T47D (cell line): ENCODE results near the gene DLG2.

Source experiments
- DNase-seq, 2 experiments: peaks; one replicate each; pipeline versions ENCODE4 v3.0.0 to v3.0.0-alpha.2; 2011 to 2012; ENCODE audit warnings: low read depth in 1 of 2, low spot score in 1 of 2
- JUND ChIP-seq: IDR thresholded peaks from 2 replicates; pipeline ENCODE4 v1.6.1; 2012; ENCODE audit warnings: low read depth
- in situ Hi-C: cut with HindIII; loops from 2 replicates; pipeline ENCODE4 v1.10.0; 2016; ENCODE audit warnings: low sequenced_read_pairs, low pct_unique_long_range_greater_than_20kb

The DLG2 gene

DNA sequence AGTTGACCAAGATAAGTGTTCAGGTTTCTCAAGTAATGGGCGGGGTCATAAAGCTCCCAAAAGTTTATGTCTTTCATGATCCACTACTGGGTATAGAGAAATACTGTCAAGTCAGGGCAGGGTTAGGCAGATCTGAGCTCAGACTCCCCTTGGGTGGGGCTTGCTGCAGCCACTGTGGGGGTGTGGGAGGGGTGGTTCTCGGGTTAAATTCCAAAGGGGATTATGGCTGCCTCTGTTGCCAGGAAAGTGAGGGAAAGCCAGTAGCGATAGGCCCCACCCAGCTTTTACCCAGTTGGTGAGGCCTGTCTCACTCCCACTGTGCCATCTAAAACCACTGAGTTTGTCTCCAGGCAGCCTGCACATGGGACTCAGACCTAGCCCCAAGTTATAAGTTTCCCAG, 37.8 kb downstream of the DLG2 start:
- no peak for TF ChIP-seq JUND
- in situ Hi-C loops, result no loop called here
- DNase-seq, result no peak

DNA sequence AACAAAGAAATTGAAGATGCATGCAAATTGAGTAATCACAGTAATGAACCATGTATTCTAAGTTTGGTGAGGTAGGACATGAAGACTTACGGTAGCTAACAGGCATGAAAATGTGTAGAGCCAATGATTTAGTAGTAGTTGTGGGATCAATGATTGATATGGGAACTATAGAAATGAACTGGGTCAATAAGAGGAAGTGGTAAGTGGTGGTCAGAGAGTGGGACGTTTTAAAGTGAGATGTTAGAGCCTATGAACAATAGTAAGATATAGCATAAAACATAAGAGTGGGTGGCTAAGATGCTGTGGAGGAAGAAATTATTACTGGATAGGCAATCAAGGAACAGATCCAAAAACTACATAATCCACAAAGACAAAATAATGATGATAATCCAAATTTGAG, 45.0 kb downstream of the DLG2 start:
- in situ Hi-C loops, result no loop called here
- no peak for DNase-seq
- no peak for TF ChIP-seq JUND

DNA sequence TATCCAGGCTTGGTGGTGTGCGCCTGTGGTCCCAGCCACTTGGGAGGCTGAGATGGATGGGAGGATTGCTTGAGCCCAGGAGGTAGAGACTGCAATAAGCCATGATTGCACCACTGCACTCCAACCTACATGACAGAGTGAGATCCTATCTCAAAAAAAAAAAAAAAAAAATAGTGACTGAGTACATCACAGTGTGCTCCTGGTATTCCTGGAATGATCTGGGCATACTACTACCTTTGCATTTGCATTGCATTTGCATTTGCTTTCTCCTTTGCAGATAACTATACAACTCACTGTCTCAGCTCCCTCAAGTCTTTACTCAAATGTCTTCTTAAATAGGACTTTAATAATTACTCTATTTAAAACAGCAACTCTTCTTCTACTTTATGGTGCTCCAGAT, 51.8 kb downstream of the DLG2 start:
- TF ChIP-seq JUND, result no peak

DNA sequence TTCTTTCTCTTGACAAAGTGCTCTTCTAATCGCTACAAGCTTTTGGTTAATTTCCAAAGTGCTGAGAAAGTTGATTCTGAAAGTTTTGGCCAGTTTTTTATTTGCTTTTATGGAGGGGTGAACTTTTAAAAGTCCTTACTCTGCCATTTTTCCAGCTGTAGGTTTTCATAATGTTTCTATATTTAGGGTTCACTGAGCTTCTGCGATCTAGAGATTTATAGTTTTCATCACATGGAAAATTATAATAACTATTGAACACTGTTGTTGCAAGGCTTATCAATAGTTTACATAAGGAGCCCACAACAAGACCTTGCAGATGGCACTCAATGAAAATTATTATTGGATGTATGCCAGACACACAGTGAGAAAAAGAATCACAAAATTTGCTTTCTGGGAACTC, 55.1 kb downstream of the DLG2 start:
- TF ChIP-seq JUND, result no peak
- no peak for DNase-seq
- in situ Hi-C loops, result no loop called here

More for the DNA sequence above, 51.8 kb downstream of the DLG2 start:
- DNase-seq, result no peak
- in situ Hi-C loops, result no loop called here

DNA sequence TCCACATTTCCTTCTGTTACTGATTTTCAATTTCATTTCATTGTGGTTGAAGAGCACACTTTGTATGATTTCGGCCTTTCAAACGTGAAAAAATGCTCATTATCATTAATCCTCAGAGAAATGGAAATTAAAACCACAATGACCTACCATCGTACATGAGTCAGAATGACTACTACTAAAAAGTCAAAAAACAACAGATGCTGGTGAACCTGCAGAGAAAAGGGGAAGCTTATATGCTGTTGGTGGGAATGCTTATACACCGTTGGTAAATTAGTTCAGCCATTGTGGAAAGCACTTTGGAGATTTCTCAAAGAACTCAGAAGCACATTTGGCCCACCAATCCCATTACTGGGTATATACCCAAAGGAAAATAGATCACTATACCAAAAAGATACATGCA, 57.6 kb downstream of the DLG2 start:
- no peak for TF ChIP-seq JUND
- no peak for DNase-seq
- in situ Hi-C loops, result no loop called here

DNA sequence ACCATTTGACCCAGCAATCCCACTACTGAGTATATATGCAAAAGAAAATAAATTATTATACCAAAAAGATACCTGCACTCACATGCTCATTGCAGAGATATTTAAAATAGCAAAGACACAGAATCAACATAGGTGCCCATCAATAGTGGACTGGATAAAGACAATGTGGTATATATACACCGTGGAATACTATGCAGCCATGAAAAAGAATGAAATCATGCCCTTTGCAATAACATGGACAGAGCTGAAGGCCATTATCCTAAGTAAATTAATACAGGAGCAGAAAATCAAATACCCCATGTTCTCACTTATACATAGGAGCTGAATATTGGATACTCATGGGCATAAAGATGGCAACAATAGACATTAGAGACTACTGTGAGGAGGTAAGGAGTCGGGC, 68.7 kb downstream of the DLG2 start:
- no peak for DNase-seq
- in situ Hi-C loops, result no loop called here
- no peak for TF ChIP-seq JUND

DNA sequence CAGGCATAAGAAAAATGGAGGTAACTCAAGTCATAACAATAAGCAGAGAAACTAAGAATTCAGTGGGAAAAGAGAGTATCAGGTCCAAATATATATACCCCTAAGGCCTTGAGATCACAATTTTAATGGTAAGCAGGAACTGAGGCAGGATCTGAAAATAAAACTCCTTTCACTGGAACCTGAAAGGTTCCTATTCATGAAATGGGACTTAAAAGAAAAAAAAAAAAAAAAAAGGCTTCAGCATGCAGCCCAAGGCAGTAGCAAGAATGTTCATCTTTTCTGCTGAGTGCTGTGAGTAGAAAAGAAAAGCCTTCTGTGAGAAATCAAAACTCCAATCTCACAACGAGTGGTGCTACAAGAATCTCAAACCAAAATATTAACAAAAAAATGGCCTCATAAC, 75.3 kb downstream of the DLG2 start:
- no peak for DNase-seq
- in situ Hi-C loops, result no loop called here
- TF ChIP-seq JUND, result no peak

DNA sequence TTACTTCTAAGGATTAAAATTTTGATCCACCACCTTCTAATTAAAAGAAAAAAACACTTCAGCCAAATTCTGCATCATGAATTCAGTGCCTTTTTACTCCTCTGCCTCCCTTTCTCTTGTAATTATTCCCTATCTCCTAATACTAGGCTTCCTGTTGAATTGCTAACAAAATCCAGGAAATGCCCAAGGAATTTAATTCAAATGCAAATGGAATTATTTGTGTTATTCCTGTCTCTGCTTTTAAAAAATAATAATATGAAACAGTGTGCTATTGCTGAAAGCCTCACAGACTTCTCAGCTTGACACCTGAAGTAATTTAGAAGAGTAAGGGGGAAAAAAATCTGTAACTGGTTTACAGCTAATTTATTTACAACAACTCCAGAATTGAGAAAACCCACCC, 85.5 kb downstream of the DLG2 start:
- in situ Hi-C loops, result no loop called here
- no peak for TF ChIP-seq JUND
- DNase-seq, result no peak

DNA sequence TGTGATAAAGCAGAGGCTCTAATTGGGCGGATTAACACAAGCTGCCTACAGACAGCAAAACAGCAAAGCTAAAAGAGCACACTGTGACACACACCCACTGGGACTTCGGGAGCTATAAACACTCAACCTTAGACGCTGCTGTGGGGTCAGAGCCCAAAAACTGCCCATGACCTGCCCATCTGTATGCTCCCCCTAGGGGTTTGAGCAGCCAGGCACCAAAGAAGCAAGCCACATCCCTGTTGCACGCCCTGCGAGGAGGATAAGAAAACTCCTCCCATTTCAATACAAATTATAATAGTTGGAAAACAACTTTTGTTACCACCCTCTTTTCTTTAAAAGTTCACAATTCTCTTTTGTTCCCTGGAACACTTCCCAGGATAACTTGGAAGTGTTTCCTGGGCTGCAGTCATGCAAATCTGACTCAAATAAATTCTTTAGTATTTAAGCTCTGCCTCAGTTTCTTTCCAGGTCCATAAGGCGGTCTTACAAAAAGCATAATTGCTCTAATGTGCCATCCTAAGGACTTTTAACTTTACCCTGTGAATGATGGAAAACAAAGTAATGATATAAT, 86.4 kb downstream of the DLG2 start:
- no peak for DNase-seq
- TF ChIP-seq JUND, result no peak
- in situ Hi-C loops, result no loop called here

DNA sequence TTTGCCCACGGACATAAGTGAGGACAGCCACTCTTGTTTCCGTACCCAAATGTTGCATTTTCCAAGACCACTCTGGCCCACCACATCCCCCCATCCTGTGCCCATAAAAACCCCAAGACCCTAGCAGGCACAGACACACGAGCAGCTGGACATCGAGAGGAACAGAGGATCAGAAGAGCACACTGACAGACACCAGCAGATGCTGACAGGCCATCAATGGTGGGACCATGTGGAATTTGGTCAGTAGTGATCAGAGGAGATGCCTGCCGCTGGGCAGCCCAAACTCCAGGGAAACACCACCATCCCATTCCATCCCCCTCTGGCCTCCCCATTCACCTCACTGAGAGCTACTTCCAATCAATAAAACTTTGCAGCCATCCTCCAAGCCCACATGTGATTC, 87.0 kb downstream of the DLG2 start:
- DNase-seq, result no peak
- in situ Hi-C loops, result no loop called here
- TF ChIP-seq JUND, result no peak

DNA sequence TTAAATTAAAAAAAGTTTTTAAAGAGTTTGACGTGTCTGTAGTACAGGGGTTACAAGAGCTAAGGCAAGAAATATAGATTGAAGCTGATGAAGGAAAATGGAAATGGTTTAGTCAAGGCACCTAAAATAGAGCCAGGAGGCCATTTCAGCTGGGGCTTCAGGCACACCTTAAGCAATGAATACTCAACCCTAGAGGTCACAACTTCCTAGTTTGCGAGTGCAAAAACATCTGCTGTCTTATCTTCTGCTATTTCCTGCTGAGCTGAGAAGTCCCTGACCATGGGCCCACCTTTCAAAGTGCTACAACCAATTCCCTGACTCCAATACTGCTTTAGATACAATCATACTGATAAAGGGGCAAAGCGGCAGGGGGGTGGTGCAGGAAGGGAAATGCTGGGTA, 87.4 kb downstream of the DLG2 start:
- in situ Hi-C loops, result no loop called here
- no peak for TF ChIP-seq JUND
- DNase-seq, result no peak

DNA sequence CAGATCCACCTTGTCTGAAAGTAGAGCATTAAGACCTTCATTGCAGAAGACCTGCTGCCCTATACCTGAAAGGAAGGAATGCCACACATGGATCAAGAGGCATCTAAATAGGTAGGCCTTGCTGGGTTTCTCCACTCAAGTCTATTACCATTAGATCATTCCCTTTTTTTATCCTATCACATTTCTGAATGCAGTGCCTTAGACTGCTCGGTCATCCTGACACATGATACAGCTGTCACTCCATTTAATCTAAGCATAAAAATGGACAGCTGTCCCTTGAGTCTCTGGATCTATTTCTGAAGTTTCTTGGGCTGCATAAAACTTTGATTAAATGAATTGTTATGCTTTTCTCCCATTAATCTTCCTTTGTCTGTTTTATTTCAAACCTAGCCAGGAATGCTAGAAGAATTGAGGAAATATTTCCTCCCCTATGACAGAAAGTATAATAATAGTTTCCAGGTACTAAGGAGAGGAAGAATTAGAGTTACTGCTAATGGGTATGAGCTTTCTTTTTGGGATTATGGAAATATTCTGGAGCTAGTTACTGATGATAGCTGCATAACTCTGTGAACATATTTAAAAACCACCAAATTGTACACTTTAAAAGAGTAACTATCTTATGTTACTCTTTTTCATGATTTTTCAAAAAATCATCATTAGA, 88.0 kb downstream of the DLG2 start:
- in situ Hi-C loops, result no loop called here
- no peak for DNase-seq
- no peak for TF ChIP-seq JUND

DNA sequence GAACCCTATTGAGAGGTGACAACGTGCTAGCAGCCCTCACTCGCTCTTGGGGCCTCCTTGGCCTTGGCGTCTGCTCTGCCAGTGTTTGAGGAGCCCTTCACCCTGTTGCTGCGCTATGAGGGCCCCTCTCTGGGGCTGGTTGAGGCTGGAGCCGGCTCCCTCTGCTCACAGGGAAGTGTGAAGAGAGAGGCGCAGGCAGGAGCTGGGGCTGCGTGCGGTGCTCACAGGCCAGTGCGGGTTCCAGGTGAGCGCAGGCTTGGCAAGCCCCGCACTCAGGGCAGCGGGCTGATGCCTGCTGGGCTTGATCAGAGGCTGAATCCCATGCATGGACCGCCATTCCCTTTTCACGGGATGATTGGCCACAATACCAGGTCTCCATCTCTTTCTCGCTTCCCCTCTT, 90.7 kb downstream of the DLG2 start:
- no peak for DNase-seq
- TF ChIP-seq JUND, result no peak
- in situ Hi-C loops, result no loop called here

DNA sequence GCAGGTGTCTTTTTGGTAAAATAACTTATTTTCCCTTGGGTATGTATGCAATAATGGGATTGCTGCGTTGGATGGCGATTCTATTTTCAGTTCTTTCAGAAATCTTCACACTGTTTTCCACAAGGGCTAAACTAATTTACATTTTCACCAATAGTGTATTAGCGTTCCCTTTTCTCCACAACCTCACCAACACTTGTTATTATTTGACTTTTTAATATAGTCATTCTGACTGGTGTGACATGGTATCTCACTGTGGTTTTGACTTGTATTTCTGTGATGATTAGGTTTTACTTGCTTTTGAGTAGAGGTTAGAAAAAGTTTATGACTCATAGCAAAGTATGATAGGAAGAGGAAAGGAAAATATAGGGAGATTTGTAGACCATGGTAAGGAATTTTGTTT, 92.3 kb downstream of the DLG2 start:
- no peak for TF ChIP-seq JUND
- no peak for DNase-seq
- in situ Hi-C loops, result no loop called here
